Cardiac muscle cell (in vitro differentiated cells and primary cell): ENCODE data around the gene KCNT1. TPM values are rescaled to one million over a fixed set of nuclear protein-coding genes. Genes with fewer than 3 reads are reported as not detected.

Experiments
- DNase-seq, 2 donors: peaks; one replicate each; pipeline versions ENCODE4 v3.0.0 to v3.0.0-alpha.2; 2010 to 2017; ENCODE audit warnings: low read depth in 1 of 2, low spot score in 1 of 2
- H3K27ac ChIP-seq: fragments of 200-600 bp; sonication (generic); 2 replicates; pipeline ENCODE4 v1.5.1; 2016
- H3K27me3 ChIP-seq: fragments of 200-600 bp; sonication (generic); 2 replicates; pipeline ENCODE4 v1.6.0; 2016; ENCODE audit warnings: control low read depth
- H3K36me3 ChIP-seq: fragments of 200-600 bp; sonication (generic); 2 replicates; pipeline ENCODE4 v1.5.1; 2016; ENCODE audit warnings: control low read depth
- H3K4me1 ChIP-seq: fragments of 200-600 bp; sonication (generic); 2 replicates; pipeline ENCODE4 v1.8.1; 2017; ENCODE audit warnings: low read depth, mild to moderate bottlenecking, mixed run types
- H3K4me3 ChIP-seq: fragments of 200-600 bp; sonication (generic); 2 replicates; pipeline ENCODE4 v1.5.1; 2016; ENCODE audit warnings: mild to moderate bottlenecking
- H3K9me3 ChIP-seq: fragments of 200-600 bp; sonication (generic); 2 replicates; pipeline ENCODE4 v1.5.1; 2017; ENCODE audit warnings: low read depth, mild to moderate bottlenecking, control low read depth
- CTCF ChIP-seq: IDR thresholded peaks from 2 replicates; pipeline ENCODE4 v1.5.1; 2012; ENCODE audit warnings: low read depth, mild to moderate bottlenecking, low read length
- polyA plus RNA-seq: library from polyadenylated mRNA; unstranded; fragments of >200 nt; fragmentation: Nextera tagmentation; extraction: Ambion mirVana; gene quantifications from 2 replicates; pipeline ENCODE4 v1.2.1, GENCODE V29; 2016
- total RNA-seq: library from RNA; depleted of rRNA; stranded (reverse); fragments of >200 nt; gene quantifications from 2 replicates; pipeline ENCODE4 v1.2.3, GENCODE V29; 2016

The KCNT1 gene
- total and polyA plus RNA-seq, 2 experiments from 2014 or later: 0.12 to 0.20 TPM

GRCh38 chr9:135661816-135662560 is 40.0 kb upstream of the KCNT1 start:
- DNase-seq: peak; percentile 9 to 15
- H3K27ac ChIP-seq: no peak overlapping the region
- TF ChIP-seq CTCF: no peak
- H3K27me3 ChIP-seq: no peaks in the 10 kb centered on the region
- H3K4me3 ChIP-seq: no peak overlapping the region
- H3K4me1 ChIP-seq: peaks cover 8% of the 10 kb centered on the region
- H3K9me3 ChIP-seq: no peaks in the 10 kb centered on the region
- H3K36me3 ChIP-seq: no peaks in the 10 kb centered on the region

GRCh38 chr9:135662758-135663450 is 39.1 kb upstream of the KCNT1 start, which contains the start of gene LCN9:
LCN9 (plus strand) TSS chr9:135663309; CDS start chr9:135663322, 13 bp downstream.
- Histone ChIP-seq H3K9me3 (no peaks in the 10 kb centered on the region), H3K36me3 (no peaks in the 10 kb centered on the region), H3K4me1 (peaks cover 8% of the 10 kb centered on the region), H3K4me3 (no peak within 1 kb of the TSS), H3K27me3 (no peaks in the 10 kb centered on the region), H3K27ac (peak within 1 kb of the TSS; percentile 23)
- TF ChIP-seq CTCF: no peak
- peak in 1 of 2 donors; percentile 46 for DNase-seq

- peaks cover 8% of the 10 kb centered on the region for H3K4me1 ChIP-seq
- H3K27ac ChIP-seq: no peak overlapping the region
- no peaks in the 10 kb centered on the region for H3K27me3 ChIP-seq
- no peak for DNase-seq
- H3K36me3 ChIP-seq: no peaks in the 10 kb centered on the region
- no peaks in the 10 kb centered on the region for H3K9me3 ChIP-seq
- H3K4me3 ChIP-seq: no peak overlapping the region
- no peak for TF ChIP-seq CTCF
Observed at GRCh38 chr9:135663451-135663770, 38.6 kb upstream of the KCNT1 start.

- Histone ChIP-seq H3K4me1 (peaks cover 8% of the 10 kb centered on the region), H3K27me3 (no peaks in the 10 kb centered on the region), H3K36me3 (no peaks in the 10 kb centered on the region), H3K9me3 (no peaks in the 10 kb centered on the region), H3K4me3 (no peak overlapping the region), H3K27ac (no peak overlapping the region)
- no peak for DNase-seq
- TF ChIP-seq CTCF: no peak
Observed at GRCh38 chr9:135663857-135664256, 38.1 kb upstream of the KCNT1 start.

GRCh38 chr9:135664266-135664665 is 37.7 kb upstream of the KCNT1 start:
- H3K36me3 ChIP-seq: no peaks in the 10 kb centered on the region
- DNase-seq: no peak
- TF ChIP-seq CTCF: no peak
- no peaks in the 10 kb centered on the region for H3K27me3 ChIP-seq
- H3K27ac ChIP-seq: no peak overlapping the region
- no peaks in the 10 kb centered on the region for H3K9me3 ChIP-seq
- H3K4me3 ChIP-seq: no peak overlapping the region
- peaks cover 8% of the 10 kb centered on the region for H3K4me1 ChIP-seq
